Testis (tissue), 3 donors: ENCODE data around the gene GRM8. TPM values are rescaled to one million over a fixed set of nuclear protein-coding genes. Genes with fewer than 3 reads are reported as not detected.

Experiments used
- DNase-seq: peaks from one replicate; pipeline ENCODE4 v3.0.0-alpha.2; 2019
- H3K27ac ChIP-seq, 2 donors: fragments of 200-600 bp; sonication (generic); one replicate each; pipeline ENCODE4 v1.5.1; 2019
- H3K27me3 ChIP-seq: fragments of 200-600 bp; sonication (generic); one replicate; pipeline ENCODE4 v1.5.1; 2019
- H3K36me3 ChIP-seq: fragments of 200-600 bp; sonication (generic); one replicate; pipeline ENCODE4 v1.5.1; 2017; ENCODE audit warnings: low read depth; ENCODE audit errors: missing control alignments
- H3K4me1 ChIP-seq: fragments of 200-600 bp; sonication (generic); one replicate; pipeline ENCODE4 v1.5.1; 2019
- H3K4me3 ChIP-seq, 2 donors: fragments of 200-600 bp; sonication (generic); one replicate each; pipeline ENCODE4 v1.5.1; 2017 to 2019
- H3K9me3 ChIP-seq: fragments of 200-600 bp; sonication (generic); one replicate; pipeline ENCODE4 v1.5.1; 2017
- POLR2A ChIP-seq: fragments of 450-650 bp; IDR thresholded peaks from one replicate; pipeline ENCODE4 v1.6.1; 2017; ENCODE audit warnings: antibody characterized with exemption, mild to moderate bottlenecking, moderate library complexity
- WGBS, 2 donors: methylation state at CpG; one replicate each; pipeline ENCODE4 v1.1.5; 2018; 5-methylcytosine and 5-hydroxymethylcytosine counted together
- intact Hi-C: fragments of 100-400 bp; cut with DNase I; formaldehyde crosslinking; loops from one replicate; pipeline ENCODE4 v1.15.1; 2023; ENCODE audit warnings: low total_unique reads
- polyA plus RNA-seq: library from polyadenylated mRNA; stranded (reverse); fragments of 350-450 nt; fragmentation: Illumina TruSeq; extraction: RNeasy Lipid Tissue Mini Kit (QIAGEN cat#74804); gene quantifications from one replicate; pipeline ENCODE4 v1.2.3, GENCODE V29; 2014; ENCODE audit warnings: low read depth, low replicate concordance; ENCODE audit not compliant: insufficient read depth
- total RNA-seq, 2 donors: library from RNA; depleted of rRNA; stranded (reverse); fragments of >200 nt; gene quantifications; one replicate each; pipeline ENCODE4 v1.2.3, GENCODE V29; 2016
- TF ChIP-seq, protein P1 (sequence below), 3 experiments: fragments of 450-650 bp in 2 of 3; fragments of 200-600 bp in 1 of 3; sonication (generic) in 1 of 3; IDR thresholded peaks; one replicate each; pipeline ENCODE4 v1.5.1; 2016 to 2019; ENCODE audit warnings: antibody characterized with exemption in 3 of 3, mild to moderate bottlenecking in 2 of 3, moderate library complexity in 1 of 3

GRM8 gene
- total and polyA plus RNA-seq, 3 donors from 2014 or later: 7.1 to 8.2 (median 7.1) TPM

- intact Hi-C loops: no loop called here
- 41 to 42% methylated on average over 7 of the region's 7 CpGs for WGBS, 2 donors
- H3K36me3 ChIP-seq: no peaks in the 10 kb centered on the region
- no peak for TF ChIP-seq POLR2A
- TF ChIP-seq, protein P1, sequence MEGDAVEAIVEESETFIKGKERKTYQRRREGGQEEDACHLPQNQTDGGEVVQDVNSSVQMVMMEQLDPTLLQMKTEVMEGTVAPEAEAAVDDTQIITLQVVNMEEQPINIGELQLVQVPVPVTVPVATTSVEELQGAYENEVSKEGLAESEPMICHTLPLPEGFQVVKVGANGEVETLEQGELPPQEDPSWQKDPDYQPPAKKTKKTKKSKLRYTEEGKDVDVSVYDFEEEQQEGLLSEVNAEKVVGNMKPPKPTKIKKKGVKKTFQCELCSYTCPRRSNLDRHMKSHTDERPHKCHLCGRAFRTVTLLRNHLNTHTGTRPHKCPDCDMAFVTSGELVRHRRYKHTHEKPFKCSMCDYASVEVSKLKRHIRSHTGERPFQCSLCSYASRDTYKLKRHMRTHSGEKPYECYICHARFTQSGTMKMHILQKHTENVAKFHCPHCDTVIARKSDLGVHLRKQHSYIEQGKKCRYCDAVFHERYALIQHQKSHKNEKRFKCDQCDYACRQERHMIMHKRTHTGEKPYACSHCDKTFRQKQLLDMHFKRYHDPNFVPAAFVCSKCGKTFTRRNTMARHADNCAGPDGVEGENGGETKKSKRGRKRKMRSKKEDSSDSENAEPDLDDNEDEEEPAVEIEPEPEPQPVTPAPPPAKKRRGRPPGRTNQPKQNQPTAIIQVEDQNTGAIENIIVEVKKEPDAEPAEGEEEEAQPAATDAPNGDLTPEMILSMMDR (IDR thresholded peaks at IDR 0.05): peak in 1 of 3 experiments; percentile 35
- peak; percentile 49 for DNase-seq
- H3K4me1 ChIP-seq: no peaks in the 10 kb centered on the region
- no peaks in the 10 kb centered on the region for H3K27me3 ChIP-seq
- no peak overlapping the region for H3K27ac ChIP-seq
- no peaks in the 10 kb centered on the region for H3K9me3 ChIP-seq
- no peak overlapping the region for H3K4me3 ChIP-seq
These were observed 644.4 kb downstream of the GRM8 start for GRCh38 chr7:126608339-126608776.

- intact Hi-C loops: no loop called here
- Histone ChIP-seq H3K4me3 (no peak overlapping the region), H3K27me3 (no peaks in the 10 kb centered on the region), H3K36me3 (no peaks in the 10 kb centered on the region), H3K9me3 (no peaks in the 10 kb centered on the region), H3K27ac (no peak overlapping the region), H3K4me1 (no peaks in the 10 kb centered on the region)
- TF ChIP-seq, protein P1 (IDR thresholded peaks at IDR 0.05): no peak
- TF ChIP-seq POLR2A: no peak
- no peak for DNase-seq
- 71 to 90% methylated on average over 3 of the region's 3 CpGs for WGBS, 2 donors
These were observed 646.4 kb downstream of the GRM8 start for GRCh38 chr7:126606331-126606730.

DNA sequence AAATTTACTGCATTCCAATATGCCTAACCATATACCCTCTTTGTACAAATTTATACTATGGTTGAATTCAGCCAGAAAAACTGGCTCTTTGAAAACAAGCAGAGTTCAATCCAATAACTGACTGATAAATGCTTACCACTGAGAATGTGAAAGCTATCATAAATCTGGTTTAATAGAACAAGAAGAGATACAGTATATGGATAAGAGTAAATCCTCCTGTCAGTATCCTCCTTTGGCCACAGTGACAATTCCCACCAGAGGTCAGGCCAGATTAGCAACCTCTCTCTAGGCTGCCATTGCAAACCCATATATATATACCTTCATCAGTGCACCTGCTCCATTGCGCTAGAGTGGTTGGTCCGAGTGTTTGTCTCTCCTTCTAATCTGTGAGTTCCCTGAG lies 647.2 kb downstream of the GRM8 start:
- H3K36me3 ChIP-seq: no peaks in the 10 kb centered on the region
- intact Hi-C loops: no loop called here
- no peaks in the 10 kb centered on the region for H3K9me3 ChIP-seq
- H3K4me3 ChIP-seq: no peak overlapping the region
- TF ChIP-seq, protein P1 (IDR thresholded peaks at IDR 0.05): no peak
- TF ChIP-seq POLR2A: no peak
- no peaks in the 10 kb centered on the region for H3K4me1 ChIP-seq
- H3K27me3 ChIP-seq: no peaks in the 10 kb centered on the region
- 75 to 85% methylated on average over 2 of the region's 2 CpGs for WGBS, 2 donors
- DNase-seq: no peak
- H3K27ac ChIP-seq: no peak overlapping the region

GRCh38 chr7:126605056-126605455 lies 647.7 kb downstream of the GRM8 start:
- intact Hi-C loops: no loop called here
- no peaks in the 10 kb centered on the region for H3K27me3 ChIP-seq
- WGBS, 2 donors: 44 to 62% methylated on average over 3 of the region's 3 CpGs
- no peak overlapping the region for H3K4me3 ChIP-seq
- no peaks in the 10 kb centered on the region for H3K4me1 ChIP-seq
- DNase-seq: no peak
- no peak overlapping the region for H3K27ac ChIP-seq
- H3K36me3 ChIP-seq: no peaks in the 10 kb centered on the region
- TF ChIP-seq POLR2A: no peak
- TF ChIP-seq, protein P1 (IDR thresholded peaks at IDR 0.05): no peak
- H3K9me3 ChIP-seq: no peaks in the 10 kb centered on the region

DNA sequence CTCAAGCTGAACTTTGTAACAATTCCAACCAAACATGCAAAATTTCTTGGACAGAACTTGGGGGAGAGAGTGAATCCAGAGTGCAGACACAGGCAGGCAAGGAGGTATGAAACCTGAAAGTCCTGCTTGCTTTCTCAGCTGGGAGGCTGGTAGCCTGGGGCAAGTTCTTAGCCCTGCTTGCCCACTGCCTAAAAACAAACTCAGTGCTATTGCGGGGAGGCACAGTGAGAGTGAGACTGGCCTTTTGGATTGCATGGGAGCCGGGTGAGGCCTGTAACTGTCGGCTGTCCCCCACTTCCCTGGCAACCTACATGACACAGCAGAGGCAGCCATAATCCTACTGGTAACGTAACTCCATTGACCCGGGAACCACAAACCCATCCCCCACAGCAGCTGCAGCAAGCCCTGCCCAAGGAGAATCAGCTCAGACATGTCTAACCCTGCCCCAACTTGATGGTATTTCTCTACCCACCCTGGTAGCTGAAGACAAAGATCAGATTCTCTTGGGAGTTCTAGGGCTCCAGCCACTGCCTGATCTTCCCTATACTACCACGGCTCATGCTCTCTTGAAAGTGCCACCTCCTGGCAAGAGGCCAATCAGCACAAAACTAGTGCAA lies 663.6 kb downstream of the GRM8 start:
- no peaks in the 10 kb centered on the region for H3K4me1 ChIP-seq
- TF ChIP-seq, protein P1 (IDR thresholded peaks at IDR 0.05): no peak
- no peak for TF ChIP-seq POLR2A
- 92 to 93% methylated on average over 3 to 6 of the region's 6 CpGs for WGBS, 2 donors
- H3K36me3 ChIP-seq: no peaks in the 10 kb centered on the region
- H3K4me3 ChIP-seq: no peak overlapping the region
- H3K27ac ChIP-seq: no peak overlapping the region
- intact Hi-C loops: no loop called here
- no peak for DNase-seq
- no peaks in the 10 kb centered on the region for H3K9me3 ChIP-seq
- no peaks in the 10 kb centered on the region for H3K27me3 ChIP-seq
